Heart left ventricle (tissue), 13 donors: ENCODE data around the gene SEC63.

Experiments
- CTCF ChIP-seq, 12 donors: fragments of 200-600 bp; sonication (generic) in 4 of 12; IDR thresholded peaks; one replicate each; pipeline versions ENCODE4 v1.5.0 to v1.8.0; 2018 to 2022; ENCODE audit warnings: antibody characterized with exemption in 12 of 12, mild to moderate bottlenecking in 5 of 12
- POLR2A ChIP-seq, 2 donors: fragments of 450-650 bp; IDR thresholded peaks; one replicate each; pipeline ENCODE4 v1.6.1; 2017; ENCODE audit warnings: antibody characterized with exemption in 2 of 2, mild to moderate bottlenecking in 2 of 2, moderate library complexity in 2 of 2
- donor health status: ischemic (EF 13 %, LVEDD 7.1; RV severe dilation, severe dysfunction).
- donor health status: DM: no; HTN: yes; CAD: no.
- donor health status: DM: no; HTN: no; CAD: no.
- donor health status: ischemic (EF 25% LVEDD 6.9; RV normal size, moderate dysfunction).
- donor health status: ischemic (EF 25% LVEDD 5.7; RV mildly dilated, moderate dysfunction).
- donor health status: ischemic (EF 35%, LVEDD 5.7; RV mildly dilated, moderate dysfunction).
- donor health status: nonischemic (EF 11% LVEDD 7.7; RV severe dilation, severe dysfunction).
- donor health status: DM: yes; HTN: yes; CAD: no.
- donor health status: PGD.
- donor health status: ischemic (EF 29% LVEDD 5.4; RV normal size, mild dysfunction).
- donor health status: nonischemic (EF 23%, LVEDD 6.1; RV moderate dilation, normal function).

DNA sequence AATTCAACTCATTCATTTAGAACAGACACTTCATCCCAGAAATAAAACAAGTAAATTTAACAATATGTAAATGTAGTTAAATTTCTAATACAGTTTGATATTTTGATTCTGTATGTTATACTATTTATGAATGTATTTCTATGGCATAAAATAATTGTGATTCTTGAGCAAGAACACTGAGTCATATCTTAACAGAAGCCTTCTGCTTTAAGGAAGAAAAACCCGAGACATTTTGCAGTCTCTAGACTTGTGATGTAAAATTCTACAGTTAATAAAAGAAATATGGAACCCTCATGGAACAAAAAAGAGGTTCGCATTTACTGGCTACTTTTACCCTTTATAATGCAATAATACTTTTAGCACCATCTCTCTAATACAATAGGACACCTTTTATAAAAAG is 86.0 kb downstream of the SEC63 start:
- TF ChIP-seq CTCF (IDR thresholded peaks at IDR 0.05), result no peak
- TF ChIP-seq POLR2A (IDR thresholded peaks at IDR 0.05), result no peak
